ENCODE results near the gene DCAF5.

The DCAF5 gene

DNA sequence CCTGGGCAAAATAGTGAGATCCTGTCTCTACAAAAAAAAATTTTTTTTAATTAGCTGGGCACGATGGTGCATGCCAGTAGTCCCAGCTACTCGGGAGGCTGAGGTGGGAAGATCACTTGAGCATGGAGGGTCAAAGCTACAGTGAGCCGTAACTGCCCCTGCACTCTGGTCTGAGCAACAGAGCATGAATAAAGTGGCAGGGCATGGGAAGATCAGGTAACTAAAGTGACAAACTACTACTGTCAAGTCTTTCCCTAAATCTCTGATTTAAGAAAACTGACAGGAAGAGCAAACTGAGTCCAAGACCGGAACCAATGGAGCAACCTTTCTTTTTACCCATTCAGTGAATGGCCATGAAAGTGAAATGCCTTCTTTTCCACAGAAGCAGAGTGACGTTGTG lies 10.8 kb downstream of the DCAF5 start:
- no peak for DNase-seq (ENCODE audit: low spot score)

DNA sequence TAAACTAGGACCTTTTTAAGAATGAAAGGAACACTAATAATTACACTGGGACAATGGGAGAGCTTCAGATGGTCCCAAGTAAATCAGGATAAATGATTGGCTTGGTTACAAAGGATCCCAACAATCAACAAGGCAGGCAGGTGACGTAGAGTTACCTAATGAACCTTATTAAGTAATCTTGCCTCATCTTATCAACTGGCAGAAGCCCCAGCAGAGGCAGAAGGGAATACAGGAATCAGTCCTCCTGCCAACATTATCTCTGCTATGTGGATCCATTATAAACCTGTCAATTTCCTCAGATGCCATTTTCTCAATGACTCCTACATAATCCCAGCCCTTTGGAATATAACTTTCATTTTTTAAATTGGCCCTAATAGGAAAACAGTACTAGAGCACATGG lies 11.4 kb downstream of the DCAF5 start:
- no peak for DNase-seq (ENCODE audit: low spot score)

DNA sequence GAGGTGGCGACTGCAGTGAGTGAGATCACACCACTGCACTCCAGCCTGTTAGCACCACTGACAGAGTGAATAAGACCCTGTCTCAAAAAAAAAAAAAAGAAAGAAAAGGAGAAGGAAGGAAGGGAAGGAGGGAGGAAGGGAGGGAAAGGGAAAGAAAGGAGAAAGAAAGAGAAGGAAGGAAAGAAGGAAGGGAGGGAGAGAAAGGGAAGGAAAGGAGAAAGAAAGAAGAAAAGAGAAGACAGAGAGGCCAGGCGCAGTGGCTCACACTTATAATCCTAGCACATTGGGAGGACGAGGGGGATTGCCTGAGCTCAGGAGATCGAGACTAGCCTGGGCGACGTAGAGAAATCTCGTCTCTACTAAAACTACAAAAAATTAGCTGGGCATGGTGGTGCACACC lies 13.2 kb downstream of the DCAF5 start:
- no peak for DNase-seq (ENCODE audit: low spot score)

DNA sequence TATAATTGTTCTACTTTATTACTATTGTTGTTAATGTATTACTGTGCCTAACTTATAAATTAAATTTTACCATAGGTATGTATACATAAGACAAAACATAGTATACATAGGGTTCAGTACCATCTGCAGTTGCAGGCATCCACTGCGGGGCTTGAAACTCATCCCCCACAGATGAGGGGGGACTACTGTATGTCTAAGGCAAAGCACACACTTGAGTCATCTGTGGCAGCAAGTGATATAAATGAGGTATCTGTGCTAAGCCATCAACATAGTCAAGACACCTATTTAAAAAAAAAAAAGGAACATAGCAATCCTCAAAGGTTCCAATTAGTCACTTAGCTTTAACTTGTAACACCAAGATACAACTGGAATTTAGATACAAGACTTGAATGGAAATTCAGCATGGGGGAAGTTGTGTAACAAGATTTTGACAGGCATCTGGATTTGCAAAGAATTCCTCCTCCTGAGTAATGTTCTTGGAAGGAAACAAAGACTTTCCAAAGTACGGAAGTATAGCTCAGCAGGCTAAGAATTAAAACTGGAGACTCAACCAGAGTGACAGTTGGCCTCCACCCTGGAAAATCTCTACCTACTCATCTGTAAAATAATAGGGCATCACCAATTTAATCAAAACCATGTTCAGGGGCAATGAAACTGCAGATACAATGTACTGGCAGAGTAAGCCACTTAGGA lies 14.9 kb downstream of the DCAF5 start:
- DNase-seq (ENCODE audit: low spot score), result no peak

DNA sequence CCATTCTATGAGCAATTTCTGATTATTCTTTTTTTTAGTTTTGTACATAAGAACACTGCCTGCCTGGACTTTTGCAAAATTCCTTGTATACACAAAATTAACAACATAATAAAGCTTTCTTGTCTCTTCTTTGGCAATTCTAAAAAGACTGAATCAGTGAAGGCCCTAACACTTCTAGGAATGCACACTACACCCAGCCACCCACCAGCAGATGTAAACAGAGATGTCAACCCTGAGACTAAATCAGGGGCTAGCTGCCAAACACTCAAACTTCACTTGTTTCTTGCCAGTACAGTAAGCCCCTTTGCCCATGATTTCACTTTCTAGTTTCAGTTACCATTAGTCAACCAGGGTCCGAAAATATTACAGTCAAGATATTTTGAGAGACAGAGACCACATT lies 15.5 kb downstream of the DCAF5 start:
- no peak for DNase-seq (ENCODE audit: low spot score)

DNA sequence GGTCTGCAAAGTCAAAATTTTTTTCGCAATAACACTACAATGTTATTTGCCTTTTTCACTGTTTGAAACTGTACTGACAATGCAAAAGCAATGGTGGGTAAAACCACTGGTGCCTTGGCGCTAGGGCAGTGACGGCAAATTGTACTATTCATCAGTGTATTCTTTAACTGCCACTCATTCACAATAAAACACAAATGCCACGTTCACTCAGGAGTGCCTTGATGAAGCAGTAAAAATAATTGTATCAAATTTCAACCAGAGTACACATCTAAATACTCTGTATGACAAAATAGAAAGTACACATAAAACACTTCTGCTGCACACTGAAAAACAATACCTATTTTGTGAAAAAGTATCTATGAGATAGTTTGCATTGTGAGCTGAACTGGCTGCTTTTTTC lies 17.8 kb downstream of the DCAF5 start:
- no peak for DNase-seq (ENCODE audit: low spot score)

DNA sequence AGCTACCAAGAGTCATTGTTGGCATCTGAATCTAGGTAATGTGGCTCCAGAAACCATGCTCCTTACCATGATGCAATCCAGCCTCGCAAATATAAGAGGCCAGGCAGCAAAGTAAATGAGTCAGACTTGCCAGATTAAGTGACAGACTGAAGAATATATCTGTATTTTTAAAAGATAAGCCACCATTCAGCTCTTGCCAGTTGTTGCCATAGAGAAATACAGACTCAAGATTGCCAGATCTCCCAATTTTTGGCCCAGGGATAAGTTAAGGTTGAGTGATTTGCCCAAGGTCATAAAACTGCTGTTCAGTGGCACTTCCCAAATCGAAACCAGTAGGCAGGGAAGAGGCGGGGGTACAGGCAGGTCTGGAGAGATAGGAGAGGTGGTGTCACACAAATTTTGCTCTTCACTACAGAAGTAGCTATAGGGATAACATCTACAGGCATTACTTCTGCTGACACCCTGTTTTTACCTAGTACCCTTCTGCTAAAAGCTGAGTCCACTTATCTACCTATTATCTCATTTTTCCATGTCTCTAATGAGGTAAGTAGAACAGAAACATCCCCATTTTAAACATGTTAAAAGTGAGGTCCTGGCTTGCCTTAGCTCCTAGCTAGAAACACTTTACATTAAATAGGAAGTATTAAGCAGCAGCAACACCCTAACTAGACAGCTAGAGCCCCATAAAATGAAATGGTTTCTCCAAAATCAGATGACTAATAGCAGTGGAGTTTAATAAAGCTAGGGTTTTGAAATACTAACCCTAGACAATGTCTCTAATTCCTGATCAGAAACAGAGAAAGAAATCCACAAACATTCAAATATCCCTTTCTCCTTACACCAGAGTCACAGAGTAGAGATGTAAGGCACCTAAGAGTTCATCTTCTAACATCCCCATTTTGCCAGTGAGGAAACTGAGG lies 19.5 kb downstream of the DCAF5 start:
- peak; percentile 17 for DNase-seq (ENCODE audit: low spot score)

DNA sequence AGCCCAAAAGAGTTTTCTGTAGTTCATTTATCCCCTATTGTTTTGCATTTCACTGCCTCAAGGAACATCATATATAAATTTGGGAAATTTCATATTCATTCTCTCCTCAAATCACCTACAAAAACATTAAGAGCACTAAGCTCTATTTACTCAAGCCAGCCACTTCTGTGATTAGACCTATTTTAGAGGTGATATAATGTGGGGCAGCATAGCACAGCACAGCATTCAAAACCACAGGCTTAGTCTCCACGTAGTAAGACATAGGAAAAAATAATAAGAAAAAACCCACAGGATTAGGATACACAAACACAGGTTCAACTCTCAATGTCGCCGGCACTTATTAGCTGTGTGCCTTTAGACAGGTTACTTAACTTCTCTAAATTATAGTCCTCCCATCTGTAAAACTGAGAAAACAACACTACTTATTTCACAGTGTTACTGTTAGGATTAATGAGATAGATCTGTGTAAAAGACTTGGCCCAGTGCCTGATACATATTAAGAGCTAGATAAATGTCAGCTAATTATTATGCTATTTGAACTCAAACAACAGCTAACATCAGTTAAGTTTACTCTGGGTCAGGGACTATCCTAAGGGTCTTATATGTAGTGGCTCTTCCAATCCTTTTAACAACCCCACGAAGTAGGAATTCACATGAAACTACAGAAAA lies 20.3 kb downstream of the DCAF5 start:
- no peak for DNase-seq (ENCODE audit: low spot score)

DNA sequence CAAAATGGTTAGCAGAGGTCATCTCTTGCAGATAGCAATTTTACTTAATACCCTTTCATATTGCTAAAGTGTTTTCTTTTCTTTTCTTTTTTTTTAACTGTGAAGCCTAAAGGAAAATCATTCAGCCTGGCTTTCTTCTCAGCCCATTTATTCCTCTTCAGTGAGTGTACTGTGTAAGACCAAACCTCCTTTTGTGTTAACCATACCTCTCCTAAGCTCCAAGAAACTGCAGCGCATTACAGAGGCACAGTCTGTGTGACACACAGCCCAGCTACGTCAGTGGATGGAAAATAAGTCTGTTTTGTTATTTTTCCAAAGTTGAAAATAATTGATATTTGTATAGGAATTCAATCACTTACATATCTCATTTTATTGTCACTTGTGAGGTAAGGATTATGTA lies 21.7 kb downstream of the DCAF5 start:
- DNase-seq (ENCODE audit: low spot score), result no peak

DNA sequence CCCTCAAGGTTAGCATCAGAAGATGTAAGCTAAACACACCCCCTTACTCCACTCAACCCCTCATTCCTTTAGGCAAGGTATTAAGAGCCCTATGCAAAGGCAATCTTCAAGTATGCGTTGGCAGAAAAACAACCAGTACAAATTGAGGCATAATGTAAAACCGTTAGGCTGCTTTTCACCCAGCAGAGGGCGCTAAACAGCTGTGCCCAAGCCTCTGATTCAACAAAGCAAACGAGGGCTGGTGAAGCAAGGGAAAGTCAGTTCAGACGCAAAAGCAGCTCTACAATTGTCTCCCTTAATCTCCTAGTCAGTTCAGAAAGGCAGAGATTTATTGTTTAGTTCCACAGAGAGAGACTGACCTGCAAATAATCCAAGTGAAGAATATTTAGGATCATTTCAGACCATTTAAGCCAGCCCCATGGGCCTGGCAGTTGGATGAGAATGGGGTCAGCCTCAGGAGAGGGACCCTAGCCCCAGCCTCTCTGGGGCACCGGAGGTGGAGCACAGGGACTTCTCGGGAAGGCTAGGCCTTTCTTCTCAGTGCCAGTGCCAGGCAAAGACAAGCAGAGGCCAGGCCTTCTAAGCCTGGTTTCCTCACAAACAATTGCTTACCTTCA lies 23.5 kb downstream of the DCAF5 start:
- peak; percentile 82 for DNase-seq (ENCODE audit: low spot score)

DNA sequence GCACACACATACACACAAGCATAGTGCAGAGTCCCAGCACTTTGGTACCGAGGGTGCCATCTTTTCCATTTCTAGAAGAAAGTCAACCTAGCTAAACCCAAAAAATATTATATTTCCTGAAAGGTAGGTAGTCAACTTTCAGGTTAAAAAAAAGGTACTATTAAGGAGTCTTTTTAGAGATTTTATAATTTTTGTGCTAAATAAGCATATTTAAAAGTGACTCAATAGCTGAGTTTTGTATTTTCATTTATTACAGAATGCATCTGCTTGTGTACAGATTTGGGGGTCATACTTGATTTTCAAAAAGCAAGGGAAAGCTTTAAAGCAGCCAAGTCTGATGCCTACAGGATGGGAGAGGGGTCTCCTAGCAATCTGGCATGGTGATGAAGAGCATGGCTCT lies 34.6 kb downstream of the DCAF5 start:
- no peak for DNase-seq (ENCODE audit: low spot score)

DNA sequence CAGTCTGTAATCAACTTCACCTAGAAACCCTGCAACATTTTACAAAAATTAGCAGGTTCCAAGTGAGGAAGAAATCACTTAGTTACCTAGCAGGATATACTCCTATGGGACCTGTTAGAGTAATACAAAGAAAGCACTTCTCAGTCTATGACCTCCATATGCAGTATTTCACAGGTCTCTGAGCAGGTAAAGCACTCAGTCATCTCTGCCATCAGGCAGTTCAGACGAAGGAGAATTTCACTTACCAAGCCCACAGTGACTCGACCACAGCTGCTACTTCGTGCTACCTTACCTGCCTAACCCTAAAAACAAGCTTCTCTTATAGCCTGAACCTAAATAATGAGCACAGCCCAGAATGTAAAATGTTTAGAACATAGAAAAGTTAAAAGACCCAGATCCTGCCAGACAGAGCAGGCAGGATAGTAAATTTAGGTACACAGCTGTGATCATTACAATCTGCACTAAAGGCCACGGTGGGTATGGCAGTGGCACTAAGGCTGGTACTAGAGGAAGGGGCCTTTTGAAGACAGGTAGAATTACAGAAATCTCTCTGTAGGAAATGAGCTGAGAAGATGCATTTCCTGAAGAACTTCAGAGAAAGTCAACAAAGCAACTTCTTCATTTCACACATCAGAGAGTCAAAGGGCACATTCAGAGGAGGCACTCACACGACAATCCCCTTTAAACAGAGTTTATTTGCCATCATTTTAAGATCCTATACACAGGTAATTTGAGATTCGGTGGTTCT lies 35.7 kb downstream of the DCAF5 start:
- DNase-seq (ENCODE audit: low spot score), result no peak

DNA sequence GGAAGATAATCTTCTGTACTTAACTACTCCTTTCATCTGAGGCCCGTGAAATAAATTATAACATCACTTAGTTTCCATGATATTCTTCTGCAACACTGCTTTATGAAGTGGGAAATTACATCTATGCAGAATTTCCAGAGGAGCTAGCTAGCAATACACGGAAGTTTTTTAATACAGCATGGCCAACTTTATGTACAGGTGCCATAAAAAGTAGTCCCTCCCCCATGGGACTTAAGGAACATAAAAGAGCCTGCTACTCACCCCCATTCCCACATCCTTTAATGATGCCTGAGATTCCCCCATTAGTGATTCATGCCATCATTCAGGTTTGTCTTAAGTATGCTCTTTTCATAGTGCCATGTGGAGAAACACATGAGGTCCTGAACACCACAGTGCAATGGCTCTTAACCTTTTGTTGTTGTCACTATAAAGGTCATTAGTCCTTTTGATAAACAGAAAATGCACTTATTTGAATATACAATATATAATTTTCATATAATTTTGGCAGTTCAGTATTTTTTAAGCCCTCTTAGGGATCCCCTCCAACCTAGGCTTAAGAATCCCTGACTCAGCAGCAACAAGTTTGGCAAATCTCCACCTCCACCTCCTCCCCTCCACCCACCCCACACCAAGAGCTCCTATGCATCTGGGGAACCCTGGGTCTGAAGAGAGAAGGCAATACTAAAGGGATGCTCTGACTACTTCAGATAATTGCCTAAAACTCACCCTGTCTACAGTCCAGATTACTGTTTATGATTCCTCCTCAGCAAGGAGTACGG lies 37.3 kb downstream of the DCAF5 start:
- DNase-seq (ENCODE audit: low spot score), result no peak

DNA sequence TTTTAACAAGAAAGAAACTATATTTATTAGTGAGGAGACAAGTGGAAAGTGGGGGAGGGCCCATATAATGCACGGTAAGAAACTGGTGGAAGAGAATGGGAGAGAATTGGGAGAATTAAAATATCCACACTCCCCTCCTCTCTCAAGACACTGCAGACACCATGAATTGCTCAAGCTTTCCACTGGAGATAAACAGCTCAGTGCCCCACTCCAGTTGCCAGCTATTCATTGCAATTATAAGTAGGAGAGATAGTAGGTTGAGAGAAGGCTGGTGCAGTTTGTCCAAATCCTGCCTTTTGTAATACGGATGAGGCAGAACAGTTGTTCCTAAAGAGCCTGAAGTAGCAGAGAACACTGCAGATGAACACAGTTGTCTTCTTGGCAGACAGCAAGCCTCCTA lies 38.2 kb downstream of the DCAF5 start:
- DNase-seq (ENCODE audit: low spot score), result no peak

DNA sequence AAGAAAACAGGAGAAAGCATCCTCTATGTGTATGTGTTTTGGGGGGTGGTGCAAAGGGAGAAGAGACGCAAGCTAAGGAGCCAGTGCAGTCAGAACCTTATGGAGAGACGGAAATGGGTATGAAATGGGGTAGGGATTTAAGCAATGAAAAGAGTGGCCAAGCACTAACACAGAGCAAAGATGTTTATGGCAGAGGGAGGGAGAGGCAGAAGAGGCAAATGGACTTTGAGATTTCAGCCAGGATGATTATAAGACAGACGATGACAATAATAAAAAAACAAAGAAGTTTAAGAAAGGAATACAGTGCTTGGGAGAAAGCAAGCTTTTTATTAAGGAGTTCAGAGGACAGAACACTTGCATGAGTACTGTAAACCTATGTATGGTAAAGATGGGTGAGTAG lies 44.6 kb downstream of the DCAF5 start:
- no peak for DNase-seq (ENCODE audit: low spot score)

DNA sequence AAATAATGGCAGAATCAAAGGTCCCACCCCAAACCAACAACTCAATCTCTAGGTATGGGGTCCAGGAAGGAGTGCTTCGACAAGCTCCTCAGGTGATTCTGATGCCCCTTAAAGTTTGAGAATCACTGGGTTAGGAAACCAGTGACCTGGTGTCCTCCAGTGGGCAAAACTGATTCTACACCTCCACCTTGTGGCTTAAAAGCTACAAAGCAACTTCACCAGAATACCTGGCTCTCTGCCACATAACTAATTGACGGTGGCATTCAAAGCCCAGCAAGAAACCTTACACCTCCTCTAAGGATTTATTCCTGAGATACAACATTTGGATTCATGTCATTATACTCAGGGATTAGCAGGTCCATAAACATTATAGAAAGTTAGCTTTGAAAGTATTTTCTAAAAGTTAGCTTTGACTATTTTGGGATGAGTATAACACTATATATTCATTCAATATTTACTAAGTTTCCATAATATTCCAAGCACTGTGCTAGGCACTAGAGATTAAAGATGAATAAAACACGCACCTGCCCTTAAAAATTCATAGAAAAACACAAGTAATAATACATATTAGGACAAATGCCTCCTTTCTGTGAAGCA lies 45.4 kb downstream of the DCAF5 start:
- DNase-seq (ENCODE audit: low spot score), result peak; percentile 44

DNA sequence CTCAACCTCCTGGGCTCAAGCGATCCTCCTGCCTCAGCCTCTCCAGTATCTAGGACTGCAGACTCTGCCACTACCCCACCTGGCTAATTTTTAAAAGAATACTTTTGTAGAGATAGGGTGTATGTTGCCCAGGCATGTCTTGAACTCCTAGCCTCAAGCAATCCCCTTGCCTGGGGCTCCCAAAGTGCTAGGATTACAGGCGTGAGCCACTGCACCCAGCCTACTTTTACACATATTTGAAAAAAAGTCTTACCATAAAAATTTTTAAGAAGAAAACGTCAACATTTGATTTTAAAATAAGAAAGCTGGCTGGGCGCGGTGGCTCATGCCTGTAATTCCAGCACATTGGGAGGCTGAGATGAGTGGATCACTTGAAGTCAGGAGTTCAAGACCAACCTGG lies 46.5 kb downstream of the DCAF5 start:
- DNase-seq (ENCODE audit: low spot score), result no peak

DNA sequence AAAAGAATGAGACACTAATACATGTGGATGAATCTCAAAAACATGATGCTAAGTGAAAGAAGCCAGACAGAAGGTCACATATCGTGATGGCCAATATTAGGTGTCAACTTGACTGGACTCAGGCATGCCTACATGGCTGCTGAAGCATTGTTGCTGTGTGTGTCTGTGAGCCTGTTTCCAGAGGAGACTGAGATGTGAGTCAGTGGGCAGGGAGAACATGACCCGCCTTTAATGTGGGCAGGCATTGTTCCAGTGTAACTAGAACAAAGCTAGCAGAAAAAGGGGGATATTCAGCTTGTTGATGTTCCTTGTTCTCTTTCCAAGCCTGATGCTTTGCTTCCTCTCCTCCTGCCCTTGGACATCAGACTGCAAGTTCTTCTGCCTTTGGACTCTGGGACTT lies 47.6 kb downstream of the DCAF5 start:
- no peak for DNase-seq (ENCODE audit: low spot score)

DNA sequence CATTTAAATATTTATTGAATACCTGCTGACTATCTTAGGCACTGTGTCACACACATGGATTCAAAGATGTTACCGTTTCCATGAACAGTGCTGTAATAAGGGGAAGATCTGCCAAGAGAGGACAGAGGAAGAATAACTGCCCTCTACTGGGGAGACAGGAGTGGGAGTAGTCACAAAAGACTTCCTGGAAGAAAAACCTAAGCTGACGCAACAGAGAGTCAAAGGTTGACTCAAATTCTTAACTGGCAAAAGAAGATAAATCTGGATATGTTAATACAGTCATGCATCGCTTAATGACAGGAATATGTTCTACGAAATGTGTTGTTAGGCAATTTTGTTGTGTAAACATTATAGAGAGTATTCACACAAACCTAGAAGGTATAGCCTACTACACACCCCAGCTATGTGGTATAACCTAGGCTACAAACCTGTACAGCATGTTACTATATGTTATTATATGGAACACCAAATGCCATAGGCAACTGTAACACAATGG lies 51.5 kb downstream of the DCAF5 start:
- peak; percentile 58 for DNase-seq (ENCODE audit: low spot score)

DNA sequence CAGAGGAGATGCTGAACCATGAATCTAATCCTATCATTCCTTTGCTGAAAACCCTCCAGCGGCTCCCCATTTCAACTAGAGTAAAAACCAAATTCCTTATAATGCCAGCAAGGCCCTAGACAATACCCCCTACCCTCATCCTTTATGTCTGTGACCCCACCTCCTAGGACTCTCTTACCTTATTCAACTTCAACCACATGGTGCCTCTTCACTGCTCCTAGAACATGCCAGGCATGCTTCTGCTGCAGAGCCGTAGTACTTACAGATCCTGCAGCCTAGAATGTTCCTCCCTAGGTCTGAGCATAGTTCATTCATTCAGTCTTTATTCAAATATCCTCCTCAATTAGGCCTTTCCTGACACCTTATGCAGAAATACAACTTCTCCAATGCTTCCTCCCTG lies 54.9 kb downstream of the DCAF5 start:
- DNase-seq (ENCODE audit: low spot score), result no peak
